ENCODE results near the gene MAGOH. TPM values are rescaled to one million over a fixed set of nuclear protein-coding genes. Genes with fewer than 3 reads are reported as not detected.

MAGOH gene
- total RNA-seq, 2 experiments from 2014 or later = 67.4 to 70.4 TPM

DNA sequence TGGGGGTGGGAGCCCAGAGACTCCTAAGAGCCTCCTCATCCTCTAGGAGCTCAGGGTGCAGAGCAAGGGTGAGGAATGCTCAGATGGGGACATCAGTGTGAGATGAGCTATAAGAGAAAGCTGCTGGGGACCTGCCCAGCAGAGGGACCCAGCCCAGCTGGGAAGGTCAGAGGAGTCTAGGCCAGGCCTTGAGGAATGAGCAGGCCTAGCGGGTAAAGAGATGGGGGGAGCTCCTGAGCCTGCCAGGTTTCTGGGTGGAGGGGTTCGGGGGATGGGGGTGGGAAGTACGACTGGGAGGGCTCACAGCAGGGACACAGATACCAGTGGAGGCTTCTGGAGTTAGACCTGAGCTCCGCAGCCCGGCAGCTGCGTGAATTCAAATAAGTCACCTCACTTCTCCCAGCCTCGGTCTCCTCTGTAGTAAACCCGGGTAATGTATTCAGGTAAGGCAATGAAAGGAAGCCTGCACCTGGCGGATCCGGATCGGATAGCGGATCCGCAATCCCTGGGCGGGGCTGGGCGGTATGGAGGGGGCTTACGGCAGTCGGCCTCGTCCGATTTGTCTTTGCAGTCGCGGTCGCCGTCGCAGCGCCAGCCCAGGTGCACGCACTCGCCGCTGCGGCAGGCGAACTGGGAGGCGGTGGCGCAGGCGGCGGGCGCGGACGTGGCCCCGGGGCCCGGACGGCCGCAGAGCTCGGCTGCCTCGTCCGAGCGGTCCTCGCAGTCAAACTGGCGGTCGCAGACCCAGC is 38.0 kb upstream of the MAGOH start:
- peaks cover 10% of the 10 kb centered on the region for H3K36me3 Mint-ChIP-seq
- ATAC-seq (ENCODE audit: low read depth) = no peak
- no peak for DNase-seq
- no peak overlapping the region for H3K4me3 Mint-ChIP-seq
- POLR2A ChIA-PET = no interaction called here
- H3K4me1 Mint-ChIP-seq = peaks cover 4% of the 10 kb centered on the region
- no peak overlapping the region for H3K27ac Mint-ChIP-seq
- no peaks in the 10 kb centered on the region for H3K27me3 Mint-ChIP-seq
- no peaks in the 10 kb centered on the region for H3K9me3 Mint-ChIP-seq

DNA sequence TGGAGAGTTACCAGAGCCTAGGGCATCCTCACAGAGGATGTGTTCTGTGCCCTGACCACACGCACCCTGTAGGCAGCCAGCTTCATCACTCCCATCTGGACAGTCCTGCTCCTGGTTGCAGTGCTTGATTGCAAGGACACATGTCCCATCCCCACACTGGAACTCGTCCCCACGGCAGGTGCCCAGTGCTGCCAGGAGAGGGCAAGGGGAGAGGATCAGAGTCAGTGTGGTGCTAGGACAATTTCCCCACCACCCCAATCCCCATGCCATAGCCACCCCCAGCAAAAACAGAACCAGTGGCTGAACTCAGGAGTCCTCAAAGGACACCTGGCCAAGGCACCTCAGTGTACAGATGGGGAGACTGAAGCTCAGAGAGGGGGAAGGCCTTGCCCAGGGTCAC is 37.2 kb upstream of the MAGOH start:
- Mint-ChIP-seq H3K36me3 (peaks cover 10% of the 10 kb centered on the region), H3K27ac (no peak overlapping the region), H3K27me3 (no peaks in the 10 kb centered on the region), H3K9me3 (no peaks in the 10 kb centered on the region), H3K4me1 (peaks cover 4% of the 10 kb centered on the region), H3K4me3 (no peak overlapping the region)
- POLR2A ChIA-PET = no interaction called here
- ATAC-seq (ENCODE audit: low read depth) (no peak), DNase-seq (no peak)

DNA sequence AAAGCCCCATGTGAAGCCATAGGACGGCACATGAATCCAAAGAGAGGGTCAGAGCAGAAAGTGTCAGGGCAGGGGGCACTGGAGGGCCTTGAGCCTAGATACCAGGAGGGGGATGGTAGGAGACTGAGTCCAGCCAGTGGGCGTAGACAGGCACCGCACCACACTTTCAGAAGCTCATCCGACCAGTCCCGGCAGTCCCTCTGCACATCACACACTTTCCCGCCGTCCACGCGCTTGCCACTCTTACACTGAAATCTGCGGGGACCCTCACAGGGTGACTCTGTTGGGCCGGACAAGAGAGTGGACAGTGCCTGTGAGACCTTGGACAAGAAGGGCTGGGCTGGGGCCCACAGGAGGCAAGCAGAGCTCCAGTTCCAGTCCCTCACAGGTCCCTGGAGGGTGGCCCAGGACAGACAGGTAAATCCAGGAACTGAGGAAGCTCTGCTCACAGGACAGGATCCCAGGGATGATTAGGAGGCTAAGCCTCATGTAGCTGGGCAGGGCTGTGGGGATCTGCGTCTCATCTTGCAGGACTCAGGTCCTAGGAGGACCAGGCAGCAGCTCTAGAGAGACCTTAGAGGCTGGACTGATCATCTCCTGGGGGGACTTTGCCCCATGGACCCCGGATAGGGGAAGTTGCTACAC is 36.3 kb upstream of the MAGOH start:
- H3K27me3 Mint-ChIP-seq = no peaks in the 10 kb centered on the region
- DNase-seq (no peak), ATAC-seq (ENCODE audit: low read depth) (no peak)
- no peak overlapping the region for H3K27ac Mint-ChIP-seq
- no peaks in the 10 kb centered on the region for H3K9me3 Mint-ChIP-seq
- POLR2A ChIA-PET = no interaction called here
- H3K4me1 Mint-ChIP-seq = peaks cover 4% of the 10 kb centered on the region
- peaks cover 12% of the 10 kb centered on the region for H3K36me3 Mint-ChIP-seq
- no peak overlapping the region for H3K4me3 Mint-ChIP-seq

DNA sequence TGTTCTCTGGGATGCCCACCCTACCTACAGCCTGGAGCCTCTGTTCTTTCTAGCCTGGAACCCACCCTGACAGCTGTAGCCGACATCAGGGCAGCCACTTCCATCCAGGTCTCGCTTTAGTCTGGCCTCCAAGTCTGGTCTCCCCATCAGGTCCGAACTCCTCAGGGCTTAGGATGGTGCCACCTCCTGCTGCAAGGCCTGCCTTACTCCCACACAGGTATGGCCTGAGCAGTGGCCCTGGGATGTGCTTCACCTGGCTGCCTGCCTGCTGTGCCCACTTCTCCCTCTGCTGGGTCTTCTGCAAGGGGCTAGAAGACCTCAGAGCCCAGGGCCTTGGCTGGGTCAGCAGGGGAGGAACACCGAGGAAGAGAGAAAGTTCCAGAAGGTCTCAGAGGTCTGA is 35.7 kb upstream of the MAGOH start:
- Mint-ChIP-seq H3K27me3 (no peaks in the 10 kb centered on the region), H3K36me3 (peaks cover 12% of the 10 kb centered on the region), H3K9me3 (no peaks in the 10 kb centered on the region), H3K27ac (no peak overlapping the region), H3K4me1 (peaks cover 4% of the 10 kb centered on the region), H3K4me3 (no peak overlapping the region)
- DNase-seq = no peak
- no peak for ATAC-seq (ENCODE audit: low read depth)
- POLR2A ChIA-PET = no interaction called here

DNA sequence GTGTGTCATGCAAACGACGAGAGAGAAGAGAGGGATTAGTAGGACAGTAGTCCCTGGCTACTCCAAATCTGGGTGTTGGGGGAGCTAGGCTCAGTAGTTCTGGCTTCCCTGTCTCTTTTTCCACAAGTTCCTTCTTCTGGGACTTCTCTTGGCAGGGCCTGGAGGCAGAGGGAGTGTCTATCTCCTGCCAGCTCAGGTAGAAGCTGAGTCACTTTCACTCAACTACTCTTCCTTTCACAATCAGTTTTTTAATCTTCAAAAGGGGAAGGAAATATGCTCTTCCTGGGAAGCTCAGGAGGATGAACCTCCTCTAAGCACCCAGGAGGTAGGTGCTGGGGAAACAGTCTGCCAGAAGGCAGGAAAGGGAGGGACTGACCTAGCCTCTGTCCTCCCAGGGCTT is 35.2 kb upstream of the MAGOH start:
- Mint-ChIP-seq H3K9me3 (no peaks in the 10 kb centered on the region), H3K4me1 (peaks cover 4% of the 10 kb centered on the region), H3K4me3 (no peak overlapping the region), H3K27ac (no peak overlapping the region), H3K36me3 (peaks cover 14% of the 10 kb centered on the region), H3K27me3 (no peaks in the 10 kb centered on the region)
- ATAC-seq (ENCODE audit: low read depth) (no peak), DNase-seq (no peak)
- POLR2A ChIA-PET = no interaction called here

DNA sequence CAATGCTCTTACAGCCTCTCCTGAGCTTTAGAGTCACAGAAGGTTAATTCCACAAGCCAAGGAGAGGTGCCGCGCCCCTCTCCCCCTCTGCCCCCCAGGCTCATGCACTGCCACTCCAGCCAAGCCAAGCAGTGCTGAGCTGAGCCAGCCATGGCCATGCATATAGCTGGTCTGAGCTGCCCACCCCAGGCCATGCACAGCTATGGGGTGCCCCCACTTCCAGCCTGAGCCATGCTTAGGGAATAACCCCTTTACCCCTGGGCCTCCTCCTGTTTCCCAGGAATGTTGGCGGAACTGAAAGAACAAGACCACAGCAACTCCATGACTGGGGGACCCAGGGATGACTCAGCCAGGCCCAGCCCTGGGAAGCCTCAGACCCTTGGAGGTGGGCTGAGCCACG is 34.0 kb upstream of the MAGOH start:
- no peak for ATAC-seq (ENCODE audit: low read depth)

DNA sequence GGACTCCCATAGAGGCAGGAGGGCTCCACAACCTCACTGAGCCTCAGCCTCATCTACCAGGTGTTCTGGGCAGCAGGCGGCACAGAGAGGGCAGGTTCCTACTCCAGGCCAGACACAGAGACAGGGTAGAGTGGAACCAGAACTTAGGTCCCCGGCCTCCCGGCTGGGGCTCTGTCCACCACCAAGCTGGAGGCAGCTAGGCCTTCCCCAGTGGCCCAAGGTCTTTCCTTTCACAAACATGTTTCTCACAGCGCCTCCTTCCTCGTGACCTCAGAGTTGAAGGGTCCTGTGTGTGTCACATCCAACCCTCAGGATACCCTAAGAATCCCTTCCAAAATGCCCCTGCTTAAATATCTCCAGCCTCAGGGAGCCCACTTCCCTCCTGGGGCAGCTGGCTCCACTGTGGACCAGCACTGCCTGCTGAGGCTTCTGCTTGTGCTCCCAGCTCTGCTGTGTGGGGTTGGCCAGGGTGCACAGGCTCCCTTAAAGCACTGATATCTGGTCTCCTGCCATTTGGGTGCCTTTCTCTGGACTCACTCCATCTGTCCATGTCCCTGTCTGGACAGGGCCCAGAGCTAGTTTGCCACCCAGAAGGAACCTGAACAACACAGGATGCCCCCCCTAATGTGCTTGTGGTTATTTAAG is 33.2 kb upstream of the MAGOH start:
- no peak overlapping the region for H3K4me3 Mint-ChIP-seq
- H3K27me3 Mint-ChIP-seq = no peaks in the 10 kb centered on the region
- no peak for ATAC-seq (ENCODE audit: low read depth)
- H3K36me3 Mint-ChIP-seq = peaks cover 9% of the 10 kb centered on the region
- H3K4me1 Mint-ChIP-seq = peaks cover 2% of the 10 kb centered on the region
- DNase-seq = no peak
- no peaks in the 10 kb centered on the region for H3K9me3 Mint-ChIP-seq
- POLR2A ChIA-PET = no interaction called here
- H3K27ac Mint-ChIP-seq = no peak overlapping the region

More for the DNA sequence above, 34.0 kb upstream of the MAGOH start:
- H3K27me3 Mint-ChIP-seq = no peaks in the 10 kb centered on the region
- H3K27ac Mint-ChIP-seq = no peak overlapping the region
- DNase-seq = no peak
- peaks cover 2% of the 10 kb centered on the region for H3K4me1 Mint-ChIP-seq
- no peak overlapping the region for H3K4me3 Mint-ChIP-seq
- peaks cover 9% of the 10 kb centered on the region for H3K36me3 Mint-ChIP-seq
- H3K9me3 Mint-ChIP-seq = no peaks in the 10 kb centered on the region
- POLR2A ChIA-PET = no interaction called here

DNA sequence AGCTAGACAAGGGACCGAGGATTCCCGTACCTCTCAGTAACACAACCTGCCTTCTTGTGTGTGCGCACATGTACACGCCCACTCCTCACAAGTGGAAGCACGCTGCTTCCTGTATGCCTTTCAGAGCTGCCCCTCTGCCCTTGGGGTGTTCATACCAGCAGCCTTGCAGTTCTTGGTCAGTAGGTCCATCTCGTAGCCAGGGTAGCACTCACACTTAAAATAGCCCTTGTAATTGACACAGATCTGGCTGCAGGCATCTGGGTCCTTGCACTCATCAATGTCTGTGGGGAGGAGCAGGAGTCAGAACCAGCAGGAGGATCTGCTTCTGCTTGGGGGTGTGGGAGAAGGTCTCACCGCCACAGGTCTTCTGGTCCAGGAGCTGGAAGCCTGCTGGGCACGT is 32.6 kb upstream of the MAGOH start:
- Mint-ChIP-seq H3K36me3 (peaks cover 11% of the 10 kb centered on the region), H3K4me1 (peaks cover 2% of the 10 kb centered on the region), H3K4me3 (no peak overlapping the region), H3K27me3 (no peaks in the 10 kb centered on the region), H3K9me3 (no peaks in the 10 kb centered on the region), H3K27ac (no peak overlapping the region)
- POLR2A ChIA-PET = no interaction called here
- no peak for ATAC-seq (ENCODE audit: low read depth)
- no peak for DNase-seq

DNA sequence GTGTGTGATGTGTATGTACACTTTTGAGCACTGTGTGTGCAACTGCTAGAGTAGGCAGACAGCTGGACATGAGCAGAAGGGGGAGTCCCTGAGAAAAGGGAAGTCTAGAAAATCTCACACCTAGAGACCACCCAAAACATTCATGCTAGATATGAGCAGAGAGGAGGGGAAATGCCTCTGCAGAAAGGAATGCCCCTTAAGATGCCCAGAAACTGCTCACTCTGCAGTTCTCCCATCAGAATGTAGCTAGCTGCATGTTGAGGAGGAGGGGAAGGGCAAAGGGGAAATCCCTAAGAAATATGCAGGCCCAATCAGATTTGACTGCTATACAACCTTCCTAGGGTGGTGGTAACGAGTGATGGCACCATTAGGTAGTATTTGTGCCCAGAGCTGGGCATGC is 31.8 kb upstream of the MAGOH start:
- Mint-ChIP-seq H3K27me3 (no peaks in the 10 kb centered on the region), H3K4me1 (peaks cover 2% of the 10 kb centered on the region), H3K9me3 (no peaks in the 10 kb centered on the region), H3K36me3 (peaks cover 16% of the 10 kb centered on the region), H3K4me3 (no peak overlapping the region), H3K27ac (no peak overlapping the region)
- POLR2A ChIA-PET = no interaction called here
- DNase-seq (no peak), ATAC-seq (ENCODE audit: low read depth) (no peak)

DNA sequence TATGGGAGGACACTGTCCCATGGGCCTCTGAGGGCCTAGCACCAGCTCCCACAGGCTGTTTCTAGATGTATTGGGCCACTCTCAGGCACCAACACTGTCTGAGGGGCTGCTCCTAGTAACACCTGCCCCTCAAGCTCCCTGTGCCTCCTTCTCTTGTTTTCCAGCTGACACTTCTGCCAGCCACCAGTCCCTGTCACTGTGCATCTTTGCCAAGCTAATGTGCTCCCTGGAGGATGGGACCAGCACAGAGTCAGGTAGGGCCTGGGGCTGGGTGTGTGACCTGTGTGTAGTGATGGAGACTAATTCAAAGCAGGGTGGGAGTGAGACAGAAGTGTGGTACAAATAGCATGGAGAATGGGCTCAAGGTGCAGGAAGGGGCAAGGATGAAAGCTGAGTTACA is 29.4 kb upstream of the MAGOH start:
- H3K27me3 Mint-ChIP-seq = no peaks in the 10 kb centered on the region
- peaks cover 17% of the 10 kb centered on the region for H3K36me3 Mint-ChIP-seq
- H3K4me1 Mint-ChIP-seq = peaks cover 2% of the 10 kb centered on the region
- no peak overlapping the region for H3K4me3 Mint-ChIP-seq
- DNase-seq = no peak
- H3K27ac Mint-ChIP-seq = no peak overlapping the region
- no peak for ATAC-seq (ENCODE audit: low read depth)
- no peaks in the 10 kb centered on the region for H3K9me3 Mint-ChIP-seq
- POLR2A ChIA-PET = no interaction called here

DNA sequence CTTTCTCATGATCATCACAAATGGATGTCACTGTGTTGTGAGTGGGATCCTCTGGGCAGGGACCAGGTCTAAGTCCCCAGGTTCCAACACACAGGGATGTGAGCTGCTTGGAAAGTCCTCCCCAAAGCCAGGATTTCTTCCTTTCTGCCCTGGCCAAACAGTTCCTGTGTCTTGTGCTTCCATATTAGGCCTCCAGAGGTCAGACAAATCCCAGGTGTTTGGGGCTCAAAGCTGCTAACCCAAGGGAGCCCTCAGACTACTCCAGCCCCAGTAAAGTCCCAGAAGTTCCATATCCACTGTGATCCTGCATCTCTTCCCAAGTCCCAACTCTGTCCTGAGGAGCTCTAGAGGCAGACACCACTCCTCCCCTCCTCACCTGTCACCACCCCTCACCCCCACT is 27.7 kb upstream of the MAGOH start:
- DNase-seq (no peak), ATAC-seq (ENCODE audit: low read depth) (no peak)
- Mint-ChIP-seq H3K9me3 (no peaks in the 10 kb centered on the region), H3K4me3 (no peak overlapping the region), H3K4me1 (no peaks in the 10 kb centered on the region), H3K27me3 (no peaks in the 10 kb centered on the region), H3K27ac (no peak overlapping the region), H3K36me3 (peaks cover 17% of the 10 kb centered on the region)
- POLR2A ChIA-PET = interaction anchor here (0.5 kb wide), 1 partner anchor 28 kb away, joined by 4 read pairs; no protein-coding TSS in a partner anchor

DNA sequence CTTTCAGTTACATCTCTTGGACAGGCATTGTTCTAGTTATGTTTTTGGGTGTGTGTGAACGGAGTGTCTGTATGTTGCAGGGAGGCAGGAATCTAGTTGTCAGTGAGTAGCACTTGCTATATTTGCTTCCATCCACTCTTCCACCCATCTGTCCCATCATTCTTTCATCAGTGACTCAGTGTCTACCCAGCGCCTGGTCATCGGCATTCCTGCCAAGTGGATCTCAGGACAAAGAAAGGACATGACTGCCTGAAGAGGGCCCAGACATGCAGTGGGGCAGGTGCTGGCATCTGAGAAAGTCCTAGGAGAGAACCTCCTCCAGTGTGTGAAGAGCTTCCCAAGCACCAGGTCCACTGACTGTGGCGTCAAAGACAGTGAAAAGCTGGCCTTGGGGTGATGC is 27.3 kb upstream of the MAGOH start:
- no peak for DNase-seq
- H3K4me3 Mint-ChIP-seq = no peak overlapping the region
- ATAC-seq (ENCODE audit: low read depth) = no peak
- H3K27ac Mint-ChIP-seq = no peak overlapping the region
- peaks cover 20% of the 10 kb centered on the region for H3K36me3 Mint-ChIP-seq
- POLR2A ChIA-PET = interaction anchor here (0.5 kb wide), 1 partner anchor 28 kb away, joined by 4 read pairs; no protein-coding TSS in a partner anchor
- H3K9me3 Mint-ChIP-seq = no peaks in the 10 kb centered on the region
- H3K27me3 Mint-ChIP-seq = no peaks in the 10 kb centered on the region
- H3K4me1 Mint-ChIP-seq = no peaks in the 10 kb centered on the region

DNA sequence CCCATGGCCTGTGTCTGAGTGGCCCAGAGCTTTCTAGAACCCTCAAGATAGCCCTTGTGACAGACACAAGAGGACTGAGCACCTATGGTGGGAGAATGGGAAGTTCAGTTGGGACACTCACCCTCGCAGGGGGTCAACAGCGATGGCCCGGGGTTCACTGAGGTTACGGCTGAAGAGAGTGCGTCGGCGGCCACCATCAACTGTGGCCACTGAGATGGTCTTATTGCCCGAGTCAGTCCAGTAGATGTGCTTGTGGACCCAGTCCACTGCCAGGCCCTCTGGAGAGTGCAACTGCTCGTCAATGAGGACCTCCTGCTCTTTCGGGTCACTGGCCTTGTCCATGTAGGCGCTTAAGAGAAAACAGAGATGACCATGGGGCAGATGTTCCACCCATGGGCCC is 25.7 kb upstream of the MAGOH start:
- Mint-ChIP-seq H3K27me3 (no peaks in the 10 kb centered on the region), H3K36me3 (peaks cover 25% of the 10 kb centered on the region), H3K27ac (no peak overlapping the region), H3K4me1 (no peaks in the 10 kb centered on the region), H3K9me3 (no peaks in the 10 kb centered on the region), H3K4me3 (no peak overlapping the region)
- POLR2A ChIA-PET = no interaction called here
- DNase-seq (no peak), ATAC-seq (ENCODE audit: low read depth) (no peak)

DNA sequence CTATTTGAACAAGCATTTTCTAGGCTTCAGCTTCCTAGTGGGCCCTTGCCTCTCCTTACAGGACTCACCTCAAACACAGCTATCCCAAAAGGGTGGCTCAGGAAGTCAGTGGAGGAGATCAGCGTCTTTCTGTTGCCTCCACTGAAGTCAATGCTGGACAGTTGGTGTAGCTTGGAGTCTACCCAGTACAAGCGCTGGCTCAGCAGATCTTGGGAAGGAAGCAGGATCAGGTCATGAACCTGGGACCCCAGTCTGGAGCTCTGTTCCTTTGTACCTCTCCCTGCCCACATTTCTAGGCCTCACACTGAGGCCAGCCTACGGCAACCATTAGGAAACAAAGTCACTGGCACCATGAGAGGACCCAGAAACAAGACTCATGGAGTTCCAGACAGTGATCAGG is 23.7 kb upstream of the MAGOH start:
- H3K27me3 Mint-ChIP-seq = no peaks in the 10 kb centered on the region
- ATAC-seq (ENCODE audit: low read depth) (no peak), DNase-seq (no peak)
- peaks cover 30% of the 10 kb centered on the region for H3K36me3 Mint-ChIP-seq
- H3K27ac Mint-ChIP-seq = no peak overlapping the region
- H3K4me3 Mint-ChIP-seq = no peak overlapping the region
- no peaks in the 10 kb centered on the region for H3K4me1 Mint-ChIP-seq
- H3K9me3 Mint-ChIP-seq = no peaks in the 10 kb centered on the region
- POLR2A ChIA-PET = no interaction called here

Measured in activated naive CD8-positive, alpha-beta T cell treated with anti-CD3 and anti-CD28 coated beads, Interleukin-2, amount 10 ng/mL, durations not matched to agents 7 days and 5 days (primary cell).